ENCODE results near the gene PRF1. TPM values are rescaled to one million over a fixed set of nuclear protein-coding genes. Genes with fewer than 3 reads are reported as not detected.
"Not testable (repeated sequence)": the region's sequence is repeated elsewhere in the genome, so short reads cannot be mapped to it uniquely, and the experiment has no call there.

Gene PRF1
- total and polyA plus RNA-seq, 4 donors: 2.5 to 3.1 (median 2.8) TPM

DNA sequence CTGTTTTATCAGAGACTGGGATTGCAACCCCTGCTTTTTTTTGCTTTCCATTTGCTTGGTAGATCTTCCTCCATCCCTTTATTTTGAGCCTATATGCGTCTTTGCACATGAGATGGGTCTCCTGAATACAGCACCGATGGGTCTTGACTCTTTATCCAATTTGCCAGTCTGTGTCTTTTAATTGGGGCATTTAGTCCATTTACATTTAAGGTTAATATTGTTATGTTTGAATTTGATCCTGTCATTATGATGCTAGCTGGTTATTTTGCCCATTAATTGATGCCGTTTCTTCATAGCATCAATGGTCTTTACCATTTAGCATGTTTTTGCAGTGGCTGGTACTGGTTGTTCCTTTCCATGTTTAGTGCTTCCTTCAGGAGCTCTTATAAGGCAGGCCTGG, 40.7 kb upstream of the PRF1 start:
- not testable (repeated sequence) for H3K36me3 ChIP-seq (ENCODE audit: control insufficient read depth in 4 of 4, insufficient read depth in 3 of 4, low read depth in 1 of 4, low read length in 3 of 4); H3K4me1 ChIP-seq (ENCODE audit: control insufficient read depth in 4 of 4, insufficient read depth in 4 of 4, low read length in 3 of 4); DNase-seq (ENCODE audit: low spot score); H3K9ac ChIP-seq (ENCODE audit: low read depth in 1 of 2, low read length in 2 of 2); H3K27me3 ChIP-seq (ENCODE audit: control insufficient read depth in 4 of 4, insufficient read depth in 4 of 4, low read length in 3 of 4); H3K27ac ChIP-seq (ENCODE audit: low read depth in 1 of 2, low read length in 2 of 2); H3K4me3 ChIP-seq (ENCODE audit: low read depth in 1 of 3, low read length in 3 of 3); H3K9me3 ChIP-seq (ENCODE audit: control insufficient read depth in 4 of 4, low read length in 3 of 4)
- 79% methylated on average over 3 of the region's 3 CpGs for WGBS

DNA sequence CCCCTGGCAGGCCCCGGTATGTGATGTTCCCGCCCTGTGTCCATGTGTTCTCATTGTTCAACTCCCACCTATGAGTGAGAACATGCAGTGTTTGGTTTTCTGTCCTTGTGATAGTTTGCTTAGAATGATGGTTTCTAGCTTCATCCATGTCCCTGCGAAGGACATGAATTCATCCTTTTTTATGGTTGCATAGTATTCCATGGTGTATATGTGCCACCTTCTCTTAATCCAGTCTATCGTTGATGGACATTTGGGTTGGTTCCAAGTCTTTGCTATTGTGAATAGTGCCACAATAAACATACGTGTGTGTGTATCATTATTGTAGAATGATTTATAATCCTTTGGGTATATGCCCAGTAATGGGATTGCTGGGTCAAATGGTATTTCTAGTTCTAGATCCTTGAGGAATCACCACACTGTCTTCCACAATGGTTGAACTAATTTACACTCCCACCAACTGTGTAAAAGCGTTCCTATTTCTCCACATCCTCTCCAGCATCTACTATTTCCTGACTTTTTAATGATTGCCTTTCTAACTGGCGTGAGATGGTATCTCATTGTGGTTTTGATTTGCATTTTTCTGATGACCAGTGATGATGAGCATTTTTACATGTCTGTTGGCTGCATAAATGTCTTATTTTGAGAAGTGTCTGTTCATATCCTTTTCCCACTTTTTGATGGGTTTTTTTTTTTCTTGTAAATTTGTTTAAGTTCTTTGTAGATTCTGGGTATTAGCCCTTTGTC, 37.3 kb upstream of the PRF1 start:
- not testable (repeated sequence) for H3K36me3 ChIP-seq (ENCODE audit: control insufficient read depth in 4 of 4, insufficient read depth in 3 of 4, low read depth in 1 of 4, low read length in 3 of 4); H3K4me3 ChIP-seq (ENCODE audit: low read depth in 1 of 3, low read length in 3 of 3); DNase-seq (ENCODE audit: low spot score); H3K27me3 ChIP-seq (ENCODE audit: control insufficient read depth in 4 of 4, insufficient read depth in 4 of 4, low read length in 3 of 4); H3K27ac ChIP-seq (ENCODE audit: low read depth in 1 of 2, low read length in 2 of 2); H3K4me1 ChIP-seq (ENCODE audit: control insufficient read depth in 4 of 4, insufficient read depth in 4 of 4, low read length in 3 of 4); H3K9me3 ChIP-seq (ENCODE audit: control insufficient read depth in 4 of 4, low read length in 3 of 4); H3K9ac ChIP-seq (ENCODE audit: low read depth in 1 of 2, low read length in 2 of 2)
- 89% methylated on average over 7 of the region's 7 CpGs for WGBS

DNA sequence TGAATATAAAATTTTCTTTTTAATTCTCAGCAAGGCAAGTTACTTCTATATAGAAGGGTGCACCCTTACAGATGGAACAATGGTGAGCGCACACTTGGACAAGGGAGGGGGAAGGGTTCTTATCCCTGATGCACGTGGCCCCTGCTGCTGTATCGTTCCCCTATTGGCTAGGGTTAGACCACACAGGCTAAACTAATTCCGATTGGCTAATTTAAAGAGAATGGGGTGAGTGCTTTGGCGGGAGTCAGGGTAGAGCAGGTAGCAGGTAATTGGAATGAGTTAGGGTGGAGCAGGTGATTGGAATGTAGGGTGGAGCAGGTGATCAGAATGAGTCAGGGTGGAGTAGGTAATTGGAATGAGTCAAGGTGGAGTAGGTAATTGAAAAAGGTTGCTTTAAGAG, 32.0 kb upstream of the PRF1 start:
- not testable (repeated sequence) for DNase-seq (ENCODE audit: low spot score)

DNA sequence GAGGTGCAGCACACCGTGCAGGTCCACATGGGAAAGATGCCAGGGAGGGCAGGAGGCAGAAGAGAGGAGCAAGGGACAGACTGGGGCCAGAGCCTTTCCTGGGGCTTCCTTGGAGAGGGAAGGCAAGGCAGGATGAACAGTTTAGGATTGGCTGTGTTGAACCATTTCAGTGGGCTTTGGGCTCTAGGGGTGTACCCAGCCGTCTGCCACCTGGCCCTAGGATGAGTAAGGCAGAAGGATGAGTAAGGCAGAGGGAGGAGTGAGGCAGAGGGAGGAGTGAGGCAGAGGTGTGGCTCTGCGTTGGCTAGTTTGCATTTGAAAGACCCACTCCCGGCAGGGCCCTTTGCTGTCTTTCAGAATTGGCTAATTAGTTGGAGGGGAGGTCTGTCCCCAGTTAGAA, 31.5 kb upstream of the PRF1 start:
- no peak for DNase-seq (ENCODE audit: low spot score)
- no peaks in the 10 kb centered on the region for H3K4me1 ChIP-seq (ENCODE audit: control insufficient read depth in 4 of 4, insufficient read depth in 4 of 4, low read length in 3 of 4)
- no peak overlapping the region for H3K4me3 ChIP-seq (ENCODE audit: low read depth in 1 of 3, low read length in 3 of 3)
- WGBS: 62% methylated on average over 4 of the region's 4 CpGs
- no peak for TF ChIP-seq TAF1 (conservative IDR thresholded peaks at IDR 0.05)
- TF ChIP-seq, protein P1, sequence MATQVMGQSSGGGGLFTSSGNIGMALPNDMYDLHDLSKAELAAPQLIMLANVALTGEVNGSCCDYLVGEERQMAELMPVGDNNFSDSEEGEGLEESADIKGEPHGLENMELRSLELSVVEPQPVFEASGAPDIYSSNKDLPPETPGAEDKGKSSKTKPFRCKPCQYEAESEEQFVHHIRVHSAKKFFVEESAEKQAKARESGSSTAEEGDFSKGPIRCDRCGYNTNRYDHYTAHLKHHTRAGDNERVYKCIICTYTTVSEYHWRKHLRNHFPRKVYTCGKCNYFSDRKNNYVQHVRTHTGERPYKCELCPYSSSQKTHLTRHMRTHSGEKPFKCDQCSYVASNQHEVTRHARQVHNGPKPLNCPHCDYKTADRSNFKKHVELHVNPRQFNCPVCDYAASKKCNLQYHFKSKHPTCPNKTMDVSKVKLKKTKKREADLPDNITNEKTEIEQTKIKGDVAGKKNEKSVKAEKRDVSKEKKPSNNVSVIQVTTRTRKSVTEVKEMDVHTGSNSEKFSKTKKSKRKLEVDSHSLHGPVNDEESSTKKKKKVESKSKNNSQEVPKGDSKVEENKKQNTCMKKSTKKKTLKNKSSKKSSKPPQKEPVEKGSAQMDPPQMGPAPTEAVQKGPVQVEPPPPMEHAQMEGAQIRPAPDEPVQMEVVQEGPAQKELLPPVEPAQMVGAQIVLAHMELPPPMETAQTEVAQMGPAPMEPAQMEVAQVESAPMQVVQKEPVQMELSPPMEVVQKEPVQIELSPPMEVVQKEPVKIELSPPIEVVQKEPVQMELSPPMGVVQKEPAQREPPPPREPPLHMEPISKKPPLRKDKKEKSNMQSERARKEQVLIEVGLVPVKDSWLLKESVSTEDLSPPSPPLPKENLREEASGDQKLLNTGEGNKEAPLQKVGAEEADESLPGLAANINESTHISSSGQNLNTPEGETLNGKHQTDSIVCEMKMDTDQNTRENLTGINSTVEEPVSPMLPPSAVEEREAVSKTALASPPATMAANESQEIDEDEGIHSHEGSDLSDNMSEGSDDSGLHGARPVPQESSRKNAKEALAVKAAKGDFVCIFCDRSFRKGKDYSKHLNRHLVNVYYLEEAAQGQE (IDR thresholded peaks at IDR 0.05): no peak
- no peak for TF ChIP-seq HNF4G (IDR thresholded peaks at IDR 0.05)
- TF ChIP-seq NR2F2 (IDR thresholded peaks at IDR 0.05): no peak
- TF ChIP-seq EGR1 (IDR thresholded peaks at IDR 0.05; ENCODE audit: low read depth in 2 of 2): no peak
- TF ChIP-seq FOXA1 (IDR thresholded peaks at IDR 0.05): no peak
- TF ChIP-seq, protein P2, sequence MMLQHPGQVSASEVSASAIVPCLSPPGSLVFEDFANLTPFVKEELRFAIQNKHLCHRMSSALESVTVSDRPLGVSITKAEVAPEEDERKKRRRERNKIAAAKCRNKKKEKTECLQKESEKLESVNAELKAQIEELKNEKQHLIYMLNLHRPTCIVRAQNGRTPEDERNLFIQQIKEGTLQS (IDR thresholded peaks at IDR 0.05): no peak
- TF ChIP-seq, protein P3, sequence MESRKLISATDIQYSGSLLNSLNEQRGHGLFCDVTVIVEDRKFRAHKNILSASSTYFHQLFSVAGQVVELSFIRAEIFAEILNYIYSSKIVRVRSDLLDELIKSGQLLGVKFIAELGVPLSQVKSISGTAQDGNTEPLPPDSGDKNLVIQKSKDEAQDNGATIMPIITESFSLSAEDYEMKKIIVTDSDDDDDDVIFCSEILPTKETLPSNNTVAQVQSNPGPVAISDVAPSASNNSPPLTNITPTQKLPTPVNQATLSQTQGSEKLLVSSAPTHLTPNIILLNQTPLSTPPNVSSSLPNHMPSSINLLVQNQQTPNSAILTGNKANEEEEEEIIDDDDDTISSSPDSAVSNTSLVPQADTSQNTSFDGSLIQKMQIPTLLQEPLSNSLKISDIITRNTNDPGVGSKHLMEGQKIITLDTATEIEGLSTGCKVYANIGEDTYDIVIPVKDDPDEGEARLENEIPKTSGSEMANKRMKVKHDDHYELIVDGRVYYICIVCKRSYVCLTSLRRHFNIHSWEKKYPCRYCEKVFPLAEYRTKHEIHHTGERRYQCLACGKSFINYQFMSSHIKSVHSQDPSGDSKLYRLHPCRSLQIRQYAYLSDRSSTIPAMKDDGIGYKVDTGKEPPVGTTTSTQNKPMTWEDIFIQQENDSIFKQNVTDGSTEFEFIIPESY (IDR thresholded peaks at IDR 0.05): no peak
- TF ChIP-seq SP1 (IDR thresholded peaks at IDR 0.05): no peak
- TF ChIP-seq FOXA2 (IDR thresholded peaks at IDR 0.05): no peak
- H3K36me3 ChIP-seq (ENCODE audit: control insufficient read depth in 4 of 4, insufficient read depth in 3 of 4, low read depth in 1 of 4, low read length in 3 of 4): no peaks in the 10 kb centered on the region
- H3K27ac ChIP-seq (ENCODE audit: low read depth in 1 of 2, low read length in 2 of 2): no peak overlapping the region
- peaks cover 0 to 4% (median 0%) of the 10 kb centered on the region in 4 donors for H3K9me3 ChIP-seq (ENCODE audit: control insufficient read depth in 4 of 4, low read length in 3 of 4)
- peaks cover 0 to 3% (median 0%) of the 10 kb centered on the region in 4 donors for H3K27me3 ChIP-seq (ENCODE audit: control insufficient read depth in 4 of 4, insufficient read depth in 4 of 4, low read length in 3 of 4)
- H3K9ac ChIP-seq (ENCODE audit: low read depth in 1 of 2, low read length in 2 of 2): no peak overlapping the region

More for the DNA sequence above, 32.0 kb upstream of the PRF1 start:
- H3K4me1 ChIP-seq (ENCODE audit: control insufficient read depth in 4 of 4, insufficient read depth in 4 of 4, low read length in 3 of 4); H3K9me3 ChIP-seq (ENCODE audit: control insufficient read depth in 4 of 4, low read length in 3 of 4); H3K27ac ChIP-seq (ENCODE audit: low read depth in 1 of 2, low read length in 2 of 2); H3K27me3 ChIP-seq (ENCODE audit: control insufficient read depth in 4 of 4, insufficient read depth in 4 of 4, low read length in 3 of 4); H3K4me3 ChIP-seq (ENCODE audit: low read depth in 1 of 3, low read length in 3 of 3); H3K36me3 ChIP-seq (ENCODE audit: control insufficient read depth in 4 of 4, insufficient read depth in 3 of 4, low read depth in 1 of 4, low read length in 3 of 4); H3K9ac ChIP-seq (ENCODE audit: low read depth in 1 of 2, low read length in 2 of 2): not testable (repeated sequence)
- WGBS: 93% methylated on average over 5 of the region's 5 CpGs

DNA sequence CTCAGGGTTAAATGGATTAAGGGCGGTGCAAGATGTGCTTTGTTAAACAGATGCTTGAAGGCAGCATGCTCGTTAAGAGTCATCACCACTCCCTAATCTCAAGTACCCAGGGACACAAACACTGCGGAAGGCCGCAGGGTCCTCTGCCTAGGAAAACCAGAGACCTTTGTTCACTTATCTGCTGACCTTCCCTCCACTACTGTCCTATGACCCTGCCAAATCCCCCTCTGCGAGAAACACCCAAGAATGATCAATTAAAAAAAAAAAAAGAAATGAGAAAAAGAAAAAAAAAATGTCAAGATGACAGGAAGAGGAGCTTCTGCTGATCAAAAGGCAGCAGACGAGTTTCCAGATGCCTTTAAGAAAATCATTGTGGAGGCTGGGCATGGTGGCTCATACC, 29.2 kb upstream of the PRF1 start:
- DNase-seq (ENCODE audit: low spot score); H3K9me3 ChIP-seq (ENCODE audit: control insufficient read depth in 4 of 4, low read length in 3 of 4); H3K9ac ChIP-seq (ENCODE audit: low read depth in 1 of 2, low read length in 2 of 2); H3K36me3 ChIP-seq (ENCODE audit: control insufficient read depth in 4 of 4, insufficient read depth in 3 of 4, low read depth in 1 of 4, low read length in 3 of 4); H3K4me3 ChIP-seq (ENCODE audit: low read depth in 1 of 3, low read length in 3 of 3); H3K27me3 ChIP-seq (ENCODE audit: control insufficient read depth in 4 of 4, insufficient read depth in 4 of 4, low read length in 3 of 4); H3K27ac ChIP-seq (ENCODE audit: low read depth in 1 of 2, low read length in 2 of 2); H3K4me1 ChIP-seq (ENCODE audit: control insufficient read depth in 4 of 4, insufficient read depth in 4 of 4, low read length in 3 of 4): not testable (repeated sequence)
- 51% methylated on average over 2 of the region's 6 CpGs for WGBS
